ENCODE results near the gene PHC3.

Gene PHC3

GRCh38 chr3:170083343-170083742, 98.2 kb downstream of the PHC3 start:
- Histone ChIP-seq H3K4me1 (ENCODE audit: control insufficient read depth in 1 of 2, insufficient read depth in 2 of 2, low read length in 2 of 2) (peaks cover 10 to 20% of the 10 kb centered on the region in 2 donors), H3K27me3 (ENCODE audit: control insufficient read depth in 1 of 2, insufficient read depth in 2 of 2, low read length in 2 of 2) (no peaks in the 10 kb centered on the region), H3K9ac (ENCODE audit: low read depth in 1 of 2, low read length in 2 of 2) (no peak overlapping the region), H3K9me3 (ENCODE audit: control insufficient read depth in 1 of 2, low read length in 2 of 2) (no peaks in the 10 kb centered on the region), H3K4me3 (ENCODE audit: low read depth in 1 of 2, low read length in 2 of 2) (no peak overlapping the region), H3K36me3 (ENCODE audit: control insufficient read depth in 1 of 2, insufficient read depth in 2 of 2, low read length in 2 of 2) (peaks cover 21 to 27% of the 10 kb centered on the region in 2 donors), H3K27ac (ENCODE audit: low read depth, low read length) (no peak overlapping the region)

GRCh38 chr3:170081079-170081741, 100.3 kb downstream of the PHC3 start:
- no peak overlapping the region for H3K9ac ChIP-seq (ENCODE audit: low read depth in 1 of 2, low read length in 2 of 2)
- no peak overlapping the region for H3K4me3 ChIP-seq (ENCODE audit: low read depth in 1 of 2, low read length in 2 of 2)
- H3K27me3 ChIP-seq (ENCODE audit: control insufficient read depth in 1 of 2, insufficient read depth in 2 of 2, low read length in 2 of 2), result no peaks in the 10 kb centered on the region
- H3K36me3 ChIP-seq (ENCODE audit: control insufficient read depth in 1 of 2, insufficient read depth in 2 of 2, low read length in 2 of 2), result peaks cover 19 to 24% of the 10 kb centered on the region in 2 donors
- peaks cover 19 to 29% of the 10 kb centered on the region in 2 donors for H3K4me1 ChIP-seq (ENCODE audit: control insufficient read depth in 1 of 2, insufficient read depth in 2 of 2, low read length in 2 of 2)
- no peak overlapping the region for H3K27ac ChIP-seq (ENCODE audit: low read depth, low read length)
- no peaks in the 10 kb centered on the region for H3K9me3 ChIP-seq (ENCODE audit: control insufficient read depth in 1 of 2, low read length in 2 of 2)

- H3K9ac ChIP-seq (ENCODE audit: low read depth in 1 of 2, low read length in 2 of 2), result no peak overlapping the region
- H3K4me3 ChIP-seq (ENCODE audit: low read depth in 1 of 2, low read length in 2 of 2), result no peak overlapping the region
- no peaks in the 10 kb centered on the region for H3K9me3 ChIP-seq (ENCODE audit: control insufficient read depth in 1 of 2, low read length in 2 of 2)
- H3K27ac ChIP-seq (ENCODE audit: low read depth, low read length), result no peak overlapping the region
- H3K27me3 ChIP-seq (ENCODE audit: control insufficient read depth in 1 of 2, insufficient read depth in 2 of 2, low read length in 2 of 2), result no peaks in the 10 kb centered on the region
- peaks cover 13 to 18% of the 10 kb centered on the region in 2 donors for H3K36me3 ChIP-seq (ENCODE audit: control insufficient read depth in 1 of 2, insufficient read depth in 2 of 2, low read length in 2 of 2)
- peaks cover 23 to 32% of the 10 kb centered on the region in 2 donors for H3K4me1 ChIP-seq (ENCODE audit: control insufficient read depth in 1 of 2, insufficient read depth in 2 of 2, low read length in 2 of 2)
Measured at GRCh38 chr3:170080605-170081004, 100.9 kb downstream of the PHC3 start.

DNA sequence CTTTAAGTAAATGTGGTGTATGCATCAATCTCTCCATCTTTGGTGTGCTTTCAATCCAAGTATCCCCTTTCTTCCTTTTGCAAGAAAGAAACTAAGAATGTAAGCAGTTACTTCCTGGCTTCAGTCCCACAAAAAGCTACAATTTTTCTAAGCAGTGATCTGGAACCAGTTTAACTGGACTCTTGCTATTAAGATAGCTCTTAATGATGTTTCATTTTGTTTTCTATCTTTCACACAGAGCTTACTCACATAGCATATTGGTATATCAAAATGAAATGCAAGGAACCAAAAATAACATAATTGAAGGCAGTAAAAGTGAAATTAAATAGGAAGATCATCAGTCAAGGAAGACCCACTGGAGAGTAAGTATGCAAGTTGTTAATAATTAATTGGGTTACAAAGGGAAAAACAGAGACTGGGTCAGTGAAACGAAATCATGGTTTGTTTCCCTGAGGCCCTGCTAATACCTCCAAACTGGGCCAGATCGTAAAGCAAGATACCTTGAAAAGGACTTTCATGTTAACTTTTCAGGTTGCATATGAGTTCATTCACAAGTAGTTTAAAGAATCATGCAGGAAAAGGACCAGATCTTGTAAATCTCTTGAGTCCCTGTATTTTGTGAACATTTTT, 101.9 kb downstream of the PHC3 start:
- no peaks in the 10 kb centered on the region for H3K9me3 ChIP-seq (ENCODE audit: control insufficient read depth in 1 of 2, low read length in 2 of 2)
- H3K4me1 ChIP-seq (ENCODE audit: control insufficient read depth in 1 of 2, insufficient read depth in 2 of 2, low read length in 2 of 2), result peaks cover 26 to 34% of the 10 kb centered on the region in 2 donors
- peaks cover 9 to 15% of the 10 kb centered on the region in 2 donors for H3K36me3 ChIP-seq (ENCODE audit: control insufficient read depth in 1 of 2, insufficient read depth in 2 of 2, low read length in 2 of 2)
- H3K27ac ChIP-seq (ENCODE audit: low read depth, low read length), result no peak overlapping the region
- no peak overlapping the region for H3K4me3 ChIP-seq (ENCODE audit: low read depth in 1 of 2, low read length in 2 of 2)
- H3K27me3 ChIP-seq (ENCODE audit: control insufficient read depth in 1 of 2, insufficient read depth in 2 of 2, low read length in 2 of 2), result no peaks in the 10 kb centered on the region
- H3K9ac ChIP-seq (ENCODE audit: low read depth in 1 of 2, low read length in 2 of 2), result no peak overlapping the region

DNA sequence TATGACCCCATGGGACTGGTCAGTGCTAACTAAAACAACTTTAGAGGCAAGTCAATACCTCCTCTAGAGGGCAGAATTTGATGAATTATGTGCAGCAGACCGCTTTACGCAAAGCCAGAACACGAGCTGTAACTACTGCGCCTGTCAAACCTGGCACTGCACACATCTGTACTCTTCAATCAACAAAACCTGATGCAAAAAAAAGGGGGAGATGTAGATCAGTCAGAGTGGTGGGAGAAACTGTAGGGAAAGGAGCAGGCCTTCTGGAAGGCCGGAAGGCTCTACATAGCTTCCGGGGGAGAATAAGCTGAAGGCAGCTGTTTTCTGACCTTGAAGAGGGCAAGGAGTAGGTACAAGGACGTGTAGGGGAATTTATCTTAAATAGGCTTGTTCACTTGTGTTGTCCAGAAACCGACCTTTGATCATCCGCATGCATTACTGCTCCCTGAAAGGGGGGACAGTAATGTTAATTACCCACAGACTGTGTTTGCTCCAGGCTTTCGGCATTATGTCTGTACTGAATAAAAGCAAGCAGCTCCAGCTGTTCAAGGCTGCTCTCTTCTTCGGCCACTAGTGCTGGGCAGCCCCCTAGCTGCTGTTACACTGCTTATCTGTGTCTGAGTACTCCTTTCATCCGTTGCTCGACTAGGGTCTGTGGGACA, 102.8 kb downstream of the PHC3 start:
- Histone ChIP-seq H3K9me3 (ENCODE audit: control insufficient read depth in 1 of 2, low read length in 2 of 2) (no peaks in the 10 kb centered on the region), H3K4me3 (ENCODE audit: low read depth in 1 of 2, low read length in 2 of 2) (no peak overlapping the region), H3K27me3 (ENCODE audit: control insufficient read depth in 1 of 2, insufficient read depth in 2 of 2, low read length in 2 of 2) (no peaks in the 10 kb centered on the region), H3K27ac (ENCODE audit: low read depth, low read length) (peak overlapping the region; percentile 51), H3K36me3 (ENCODE audit: control insufficient read depth in 1 of 2, insufficient read depth in 2 of 2, low read length in 2 of 2) (peaks cover 7 to 12% of the 10 kb centered on the region in 2 donors), H3K4me1 (ENCODE audit: control insufficient read depth in 1 of 2, insufficient read depth in 2 of 2, low read length in 2 of 2) (peaks cover 26 to 34% of the 10 kb centered on the region in 2 donors), H3K9ac (ENCODE audit: low read depth in 1 of 2, low read length in 2 of 2) (peak overlapping the region in 1 of 2 donors; percentile 21)

- Histone ChIP-seq H3K36me3 (ENCODE audit: control insufficient read depth in 1 of 2, insufficient read depth in 2 of 2, low read length in 2 of 2) (peaks cover 0 to 12% of the 10 kb centered on the region in 2 donors), H3K9me3 (ENCODE audit: control insufficient read depth in 1 of 2, low read length in 2 of 2) (no peaks in the 10 kb centered on the region), H3K4me3 (ENCODE audit: low read depth in 1 of 2, low read length in 2 of 2) (peak overlapping the region; percentile 19 to 30), H3K4me1 (ENCODE audit: control insufficient read depth in 1 of 2, insufficient read depth in 2 of 2, low read length in 2 of 2) (peaks cover 26 to 34% of the 10 kb centered on the region in 2 donors), H3K27me3 (ENCODE audit: control insufficient read depth in 1 of 2, insufficient read depth in 2 of 2, low read length in 2 of 2) (no peaks in the 10 kb centered on the region), H3K27ac (ENCODE audit: low read depth, low read length) (peak overlapping the region; percentile 72), H3K9ac (ENCODE audit: low read depth in 1 of 2, low read length in 2 of 2) (peak overlapping the region in 1 of 2 donors; percentile 51)
Measured at GRCh38 chr3:170077361-170077760, 104.2 kb downstream of the PHC3 start.

DNA sequence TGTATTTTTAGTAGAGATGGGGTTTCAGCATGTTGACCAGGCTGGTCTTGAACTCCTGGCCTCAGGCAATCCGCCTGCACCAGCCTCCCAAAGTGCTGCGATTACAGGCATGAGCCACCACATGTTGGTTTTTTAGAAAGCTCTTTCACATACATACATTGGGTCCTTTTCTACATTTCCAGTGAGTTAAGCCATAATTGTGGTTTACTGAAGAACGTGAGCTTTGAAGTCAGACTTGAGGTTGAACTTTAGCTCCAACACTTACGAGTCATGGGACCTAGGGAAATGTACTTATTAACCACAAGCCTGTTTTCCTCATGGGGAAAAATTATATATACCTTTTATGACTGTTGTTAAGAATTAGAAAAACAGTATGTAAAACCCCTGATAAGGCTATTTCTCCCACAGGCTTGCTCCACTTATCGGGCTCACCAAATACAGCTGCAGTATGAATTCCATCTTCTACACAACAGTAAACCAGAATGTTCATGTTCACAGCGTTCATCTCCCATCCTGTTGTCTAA, 104.8 kb downstream of the PHC3 start:
- Histone ChIP-seq H3K27me3 (ENCODE audit: control insufficient read depth in 1 of 2, insufficient read depth in 2 of 2, low read length in 2 of 2) (no peaks in the 10 kb centered on the region), H3K9me3 (ENCODE audit: control insufficient read depth in 1 of 2, low read length in 2 of 2) (no peaks in the 10 kb centered on the region), H3K36me3 (ENCODE audit: control insufficient read depth in 1 of 2, insufficient read depth in 2 of 2, low read length in 2 of 2) (peaks cover 0 to 8% of the 10 kb centered on the region in 2 donors), H3K9ac (ENCODE audit: low read depth in 1 of 2, low read length in 2 of 2) (no peak overlapping the region), H3K4me3 (ENCODE audit: low read depth in 1 of 2, low read length in 2 of 2) (peak overlapping the region in 1 of 2 donors; percentile 30), H3K4me1 (ENCODE audit: control insufficient read depth in 1 of 2, insufficient read depth in 2 of 2, low read length in 2 of 2) (peaks cover 26 to 34% of the 10 kb centered on the region in 2 donors), H3K27ac (ENCODE audit: low read depth, low read length) (peak overlapping the region; percentile 72)

DNA sequence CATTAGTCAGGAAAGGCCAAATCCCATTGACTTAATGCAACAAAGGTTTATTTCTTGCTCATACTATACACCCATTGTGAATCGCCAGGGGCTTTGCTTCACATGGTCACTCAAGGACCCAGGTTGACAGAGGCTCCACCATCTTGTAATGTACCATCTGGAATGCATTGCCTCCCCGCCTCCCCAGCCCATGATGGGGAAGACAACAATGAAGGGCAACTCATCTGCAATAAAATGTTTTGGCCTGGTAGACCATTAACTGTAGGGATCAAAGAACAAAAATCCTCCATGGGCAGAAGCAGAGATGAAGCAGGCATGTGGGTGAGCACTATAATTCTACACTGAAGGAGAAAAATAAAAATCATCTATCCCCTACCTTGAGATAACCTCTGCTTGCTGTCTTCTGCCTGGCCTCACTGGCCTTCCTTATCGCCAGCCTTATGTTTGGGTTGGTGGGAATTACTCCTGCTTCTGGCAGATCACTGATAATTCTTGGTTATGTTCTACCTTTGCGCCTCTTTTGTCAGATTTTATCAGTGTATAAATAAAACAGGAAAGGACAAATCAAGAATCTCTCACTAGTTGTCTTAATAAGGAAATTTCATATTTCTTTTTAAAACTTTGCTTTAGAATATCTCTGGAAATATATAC, 106.0 kb downstream of the PHC3 start:
- Histone ChIP-seq H3K4me3 (ENCODE audit: low read depth in 1 of 2, low read length in 2 of 2) (no peak overlapping the region), H3K9me3 (ENCODE audit: control insufficient read depth in 1 of 2, low read length in 2 of 2) (peaks cover 0 to 3% of the 10 kb centered on the region in 2 donors), H3K27ac (ENCODE audit: low read depth, low read length) (no peak overlapping the region), H3K9ac (ENCODE audit: low read depth in 1 of 2, low read length in 2 of 2) (no peak overlapping the region), H3K36me3 (ENCODE audit: control insufficient read depth in 1 of 2, insufficient read depth in 2 of 2, low read length in 2 of 2) (peaks cover 0 to 7% of the 10 kb centered on the region in 2 donors), H3K4me1 (ENCODE audit: control insufficient read depth in 1 of 2, insufficient read depth in 2 of 2, low read length in 2 of 2) (peaks cover 26 to 33% of the 10 kb centered on the region in 2 donors), H3K27me3 (ENCODE audit: control insufficient read depth in 1 of 2, insufficient read depth in 2 of 2, low read length in 2 of 2) (no peaks in the 10 kb centered on the region)

DNA sequence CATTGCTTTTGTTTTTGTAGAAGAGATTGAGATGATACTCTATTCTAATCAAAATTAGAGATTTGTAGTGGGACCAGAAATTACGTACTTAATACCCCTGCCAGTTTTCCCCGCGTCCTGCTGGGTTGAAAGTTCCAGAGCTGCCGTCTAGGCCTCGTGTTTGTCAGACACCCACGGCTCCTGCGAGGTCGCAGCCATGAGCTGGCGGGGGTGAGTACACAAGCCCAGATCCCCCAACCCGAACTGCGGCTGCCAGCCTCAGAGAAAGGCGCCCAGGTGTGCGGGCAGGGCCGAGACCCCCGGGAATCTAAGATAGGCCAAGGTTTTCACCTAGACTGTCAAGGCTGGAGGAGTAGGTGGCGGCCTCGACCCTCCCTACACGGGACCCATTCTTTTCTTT, 117.4 kb downstream of the PHC3 start:
- Histone ChIP-seq H3K4me3 (ENCODE audit: low read depth in 1 of 2, low read length in 2 of 2) (no peak overlapping the region), H3K36me3 (ENCODE audit: control insufficient read depth in 1 of 2, insufficient read depth in 2 of 2, low read length in 2 of 2) (peaks cover 0 to 18% of the 10 kb centered on the region in 2 donors), H3K27me3 (ENCODE audit: control insufficient read depth in 1 of 2, insufficient read depth in 2 of 2, low read length in 2 of 2) (no peaks in the 10 kb centered on the region), H3K27ac (ENCODE audit: low read depth, low read length) (no peak overlapping the region), H3K4me1 (ENCODE audit: control insufficient read depth in 1 of 2, insufficient read depth in 2 of 2, low read length in 2 of 2) (no peaks in the 10 kb centered on the region), H3K9me3 (ENCODE audit: control insufficient read depth in 1 of 2, low read length in 2 of 2) (no peaks in the 10 kb centered on the region), H3K9ac (ENCODE audit: low read depth in 1 of 2, low read length in 2 of 2) (no peak overlapping the region)

Data from duodenal mucosa (tissue), 2 donors.